Measurements from ENCODE around the gene ECSIT.

The ECSIT gene

DNA sequence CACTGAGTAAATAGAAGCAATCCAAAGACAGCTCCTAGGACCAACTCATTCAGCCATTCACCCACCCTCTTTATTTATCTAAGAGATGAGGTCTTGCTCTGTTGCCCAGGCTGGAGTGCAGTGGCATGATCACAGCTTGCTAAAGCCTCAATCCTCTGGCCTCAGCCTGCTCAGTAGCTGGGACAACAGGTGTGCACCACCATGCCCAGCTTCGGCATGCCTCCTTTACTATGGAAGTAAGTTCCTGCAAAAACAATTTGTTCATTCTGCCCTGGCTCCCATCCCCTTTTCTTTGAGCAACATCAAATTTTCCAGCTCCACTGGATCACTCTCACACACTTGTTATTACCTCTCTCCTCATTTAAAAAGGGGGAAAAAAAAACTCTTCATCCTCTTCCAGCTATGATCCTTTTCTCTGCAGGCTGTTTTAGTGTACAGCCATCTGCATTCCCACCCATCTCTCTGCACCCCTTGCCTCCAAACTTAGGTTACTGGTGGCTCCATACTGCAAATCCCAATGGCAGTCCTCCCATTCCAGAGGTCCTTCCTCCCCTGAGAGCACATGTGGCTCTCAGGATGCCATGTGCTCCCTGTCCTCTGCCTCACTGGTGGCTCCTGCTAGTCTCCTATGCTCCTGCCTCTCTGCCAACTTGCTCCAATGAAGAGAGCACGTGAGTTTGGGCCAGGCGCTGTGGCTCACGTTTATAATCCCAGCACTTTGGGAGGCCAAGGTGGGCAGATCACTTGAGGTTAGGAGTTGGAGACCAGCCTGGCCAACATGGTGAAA, 27.9 kb upstream of the ECSIT start:
- peaks cover 14% of the 10 kb centered on the region for H3K36me3 Mint-ChIP-seq (ENCODE audit: low read depth)
- peak overlapping the region; percentile 63 for H3K27ac Mint-ChIP-seq
- H3K4me1 Mint-ChIP-seq = peaks cover 48% of the 10 kb centered on the region
- ATAC-seq (no peak), DNase-seq (no peak)
- no peaks in the 10 kb centered on the region for H3K27me3 Mint-ChIP-seq
- H3K9me3 Mint-ChIP-seq = no peaks in the 10 kb centered on the region
- H3K4me3 Mint-ChIP-seq = peak overlapping the region; percentile 92

DNA sequence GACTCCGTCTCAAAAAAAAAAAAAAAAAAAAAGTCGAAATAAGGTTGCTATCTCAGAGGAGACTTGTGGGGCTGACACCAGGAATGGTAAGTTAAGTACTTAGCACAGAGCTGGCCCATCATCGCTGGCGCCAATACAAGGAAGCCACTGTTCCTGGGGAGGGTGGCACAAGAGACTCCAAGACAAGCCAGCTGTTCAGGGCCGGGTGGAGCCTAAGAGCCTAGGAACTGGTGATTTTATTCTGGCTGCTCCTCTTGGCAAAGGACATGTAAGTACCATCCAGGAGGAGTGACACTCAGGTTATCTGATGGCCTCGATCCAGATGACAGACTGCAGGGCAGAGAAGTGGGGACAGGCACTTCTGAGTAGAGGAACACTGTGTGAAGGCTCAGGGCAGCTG, 26.3 kb upstream of the ECSIT start:
- peaks cover 10% of the 10 kb centered on the region for H3K36me3 Mint-ChIP-seq (ENCODE audit: low read depth)
- H3K9me3 Mint-ChIP-seq = no peaks in the 10 kb centered on the region
- no peak overlapping the region for H3K4me3 Mint-ChIP-seq
- no peak for ATAC-seq
- peaks cover 39% of the 10 kb centered on the region for H3K4me1 Mint-ChIP-seq
- no peak for DNase-seq
- H3K27me3 Mint-ChIP-seq = no peaks in the 10 kb centered on the region
- peak overlapping the region; percentile 17 for H3K27ac Mint-ChIP-seq

DNA sequence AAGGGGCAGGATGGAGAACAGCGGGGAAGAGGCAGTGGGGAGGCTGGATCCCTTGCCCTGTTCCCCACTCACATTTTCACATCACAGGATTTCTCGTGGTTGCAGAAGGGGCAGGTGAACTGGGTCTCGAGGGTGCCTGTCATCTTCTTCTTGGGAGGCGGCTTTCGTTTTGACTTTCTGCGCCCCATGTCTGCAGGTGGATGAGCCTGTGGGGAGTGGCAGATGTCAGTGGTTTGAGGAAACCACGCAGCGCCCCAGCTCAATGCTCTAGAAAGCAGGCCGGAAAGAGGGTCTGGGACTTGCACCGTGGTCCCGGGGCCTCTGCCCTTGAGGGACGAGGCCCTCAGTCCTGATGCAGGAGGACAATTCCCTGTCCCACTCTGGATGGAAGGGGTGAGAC, 25.2 kb upstream of the ECSIT start:
- Mint-ChIP-seq H3K4me3 (no peak overlapping the region), H3K9me3 (no peaks in the 10 kb centered on the region), H3K27ac (peak overlapping the region; percentile 18), H3K36me3 (ENCODE audit: low read depth) (peaks cover 10% of the 10 kb centered on the region), H3K4me1 (peaks cover 33% of the 10 kb centered on the region), H3K27me3 (no peaks in the 10 kb centered on the region)
- no peak for ATAC-seq
- DNase-seq = no peak

DNA sequence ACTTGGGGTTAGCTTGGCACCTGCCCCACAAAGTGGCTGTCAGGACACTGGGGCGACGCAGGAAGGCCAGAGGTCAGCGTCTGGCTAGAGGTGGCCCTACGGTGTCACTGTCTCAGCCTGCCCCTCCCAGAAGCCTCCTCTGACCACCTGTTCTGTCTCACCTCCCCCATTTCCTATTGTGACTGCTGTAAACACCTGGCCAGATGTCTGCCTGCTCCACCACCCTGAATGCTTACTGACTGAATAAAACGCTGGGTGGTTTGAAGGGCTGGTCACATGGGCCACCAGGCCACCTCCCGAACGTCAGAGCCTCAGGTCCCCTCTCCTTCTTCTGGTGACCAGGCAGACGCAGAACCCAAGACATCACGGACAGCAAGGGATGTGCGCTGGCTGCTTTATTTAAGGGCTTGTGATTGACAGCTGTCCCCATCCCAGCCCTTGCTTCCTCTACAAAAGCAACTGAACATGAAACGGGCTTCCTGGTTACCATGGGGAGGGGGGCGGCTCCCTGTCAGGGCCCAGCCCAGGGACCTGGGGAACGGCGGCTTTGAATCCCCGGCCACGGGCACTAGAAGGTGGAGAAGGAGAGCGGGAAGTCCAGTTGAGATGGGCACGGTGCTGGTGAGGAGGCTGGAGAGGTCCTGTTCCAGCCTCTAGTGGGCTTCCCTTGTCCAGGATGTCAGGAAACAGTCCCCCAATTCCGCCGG, 23.9 kb upstream of the ECSIT start:
- Mint-ChIP-seq H3K4me3 (no peak overlapping the region), H3K36me3 (ENCODE audit: low read depth) (peaks cover 8% of the 10 kb centered on the region), H3K4me1 (peaks cover 25% of the 10 kb centered on the region), H3K27ac (no peak overlapping the region), H3K9me3 (no peaks in the 10 kb centered on the region), H3K27me3 (no peaks in the 10 kb centered on the region)
- no peak for DNase-seq
- no peak for ATAC-seq

DNA sequence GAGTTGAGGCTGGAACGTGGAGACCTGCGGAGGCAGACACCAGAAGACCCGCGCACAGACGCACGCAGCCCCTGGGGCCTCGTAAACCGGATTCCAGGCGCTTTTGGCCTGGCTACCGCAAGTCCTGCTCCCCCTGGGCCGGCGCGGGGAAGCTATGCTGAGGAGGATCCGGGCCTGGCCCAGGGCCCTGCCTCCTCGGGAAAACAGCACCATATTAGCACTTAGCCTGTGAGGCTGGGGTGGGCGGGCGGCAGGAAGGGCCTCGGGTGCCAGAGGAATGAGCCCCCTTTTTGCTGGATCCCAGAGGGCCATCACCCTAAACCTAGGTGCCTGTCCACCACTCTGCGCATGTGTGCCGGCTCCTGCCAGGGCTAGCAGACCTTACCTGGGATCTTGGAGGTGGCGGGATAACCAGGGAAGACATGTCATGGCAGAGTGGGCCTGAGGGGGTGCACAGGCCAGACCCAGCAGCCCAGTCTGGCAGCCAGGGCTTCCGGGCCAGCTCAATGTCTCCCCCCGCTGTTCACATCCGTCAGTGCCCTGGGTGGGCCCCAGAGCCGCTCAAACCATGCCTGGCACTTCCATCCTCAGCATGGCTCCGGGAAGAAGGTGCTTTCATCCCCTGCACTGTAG, 22.8 kb upstream of the ECSIT start:
- Mint-ChIP-seq H3K36me3 (ENCODE audit: low read depth) (peaks cover 8% of the 10 kb centered on the region), H3K27me3 (no peaks in the 10 kb centered on the region), H3K4me1 (peaks cover 16% of the 10 kb centered on the region), H3K9me3 (no peaks in the 10 kb centered on the region), H3K4me3 (no peak overlapping the region), H3K27ac (no peak overlapping the region)
- peak; percentile 39 for DNase-seq
- no peak for ATAC-seq

DNA sequence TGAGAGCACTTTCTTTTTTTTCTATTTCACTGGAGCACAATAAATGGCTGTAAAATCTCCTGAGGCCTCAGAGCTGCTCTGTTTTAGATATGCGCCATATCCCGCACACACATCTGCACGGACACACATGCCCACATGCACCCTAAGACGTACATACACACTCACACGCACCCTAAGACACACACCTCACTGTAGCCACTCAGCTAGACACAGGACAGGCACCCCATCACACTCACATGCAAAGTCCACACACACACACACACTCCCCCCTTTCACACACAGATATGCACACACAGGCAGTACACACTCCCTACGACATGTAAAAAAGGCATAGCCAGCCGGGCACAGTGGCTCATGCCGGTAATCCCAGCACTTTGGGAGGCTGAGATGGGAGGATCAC, 21.3 kb upstream of the ECSIT start:
- H3K4me1 Mint-ChIP-seq = peaks cover 7% of the 10 kb centered on the region
- H3K27me3 Mint-ChIP-seq = no peaks in the 10 kb centered on the region
- no peaks in the 10 kb centered on the region for H3K9me3 Mint-ChIP-seq
- H3K36me3 Mint-ChIP-seq (ENCODE audit: low read depth) = peaks cover 3% of the 10 kb centered on the region
- DNase-seq = no peak
- H3K4me3 Mint-ChIP-seq = no peak overlapping the region
- no peak for ATAC-seq
- no peak overlapping the region for H3K27ac Mint-ChIP-seq

DNA sequence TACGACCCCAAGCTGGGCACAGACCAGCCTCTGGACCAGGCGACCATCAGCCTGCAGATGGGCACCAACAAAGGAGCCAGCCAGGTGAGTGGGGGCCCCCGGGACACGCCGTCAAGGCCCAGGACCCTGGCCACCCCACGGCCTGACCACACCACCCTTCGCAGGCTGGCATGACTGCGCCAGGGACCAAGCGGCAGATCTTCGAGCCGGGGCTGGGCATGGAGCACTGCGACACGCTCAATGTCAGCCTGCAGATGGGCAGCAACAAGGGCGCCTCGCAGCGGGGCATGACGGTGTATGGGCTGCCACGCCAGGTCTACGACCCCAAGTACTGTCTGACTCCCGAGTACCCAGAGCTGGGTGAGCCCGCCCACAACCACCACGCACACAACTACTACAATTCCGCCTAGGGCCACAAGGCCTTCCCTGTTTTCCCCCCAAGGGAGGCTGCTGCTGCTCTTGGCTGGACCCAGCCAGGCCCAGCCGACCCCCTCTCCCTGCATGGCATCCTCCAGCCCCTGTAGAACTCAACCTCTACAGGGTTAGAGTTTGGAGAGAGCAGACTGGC, 20.5 kb upstream of the ECSIT start:
- no peak overlapping the region for H3K27ac Mint-ChIP-seq
- H3K9me3 Mint-ChIP-seq = no peaks in the 10 kb centered on the region
- ATAC-seq (no peak), DNase-seq (no peak)
- H3K36me3 Mint-ChIP-seq (ENCODE audit: low read depth) = peaks cover 3% of the 10 kb centered on the region
- peaks cover 2% of the 10 kb centered on the region for H3K27me3 Mint-ChIP-seq
- peaks cover 5% of the 10 kb centered on the region for H3K4me1 Mint-ChIP-seq
- H3K4me3 Mint-ChIP-seq = no peak overlapping the region

DNA sequence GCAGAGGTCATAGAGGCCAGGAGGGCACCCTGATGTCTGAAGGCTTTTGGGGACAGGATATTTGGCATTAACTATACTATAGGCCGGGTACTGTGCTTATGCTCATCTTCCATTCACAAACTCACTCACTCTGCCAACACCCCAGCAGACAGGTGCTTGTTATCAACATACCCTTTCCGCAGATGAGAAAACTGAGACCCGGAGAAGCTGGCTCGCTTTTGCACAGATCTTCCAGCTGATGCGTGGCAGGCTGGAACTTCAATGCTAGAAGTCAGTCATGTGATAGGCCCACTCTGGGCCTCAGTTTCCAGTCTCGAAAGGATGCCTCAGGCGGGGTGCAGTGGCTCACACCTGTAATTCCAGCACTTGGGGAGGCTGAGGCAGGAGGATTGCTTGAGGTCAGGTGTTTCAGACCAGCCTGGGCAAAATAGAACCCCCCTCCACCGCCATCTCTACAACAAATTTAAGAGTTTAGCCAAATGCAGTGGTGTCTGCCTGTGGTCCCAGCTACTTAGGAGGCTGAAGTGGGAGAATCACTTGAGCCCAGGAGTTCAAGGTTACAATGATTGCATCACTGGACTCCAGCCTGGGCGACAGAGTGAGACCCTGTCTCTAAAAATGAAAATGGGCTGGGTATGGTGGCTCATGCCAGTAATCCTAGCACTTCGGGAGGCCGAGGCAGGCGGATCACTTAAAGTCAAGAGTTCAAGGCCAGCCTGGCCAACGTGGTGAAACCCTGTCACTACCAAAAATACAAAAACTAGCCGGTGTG, 19.2 kb upstream of the ECSIT start:
- Mint-ChIP-seq H3K27me3 (peaks cover 2% of the 10 kb centered on the region), H3K9me3 (no peaks in the 10 kb centered on the region), H3K4me3 (no peak overlapping the region), H3K36me3 (ENCODE audit: low read depth) (no peaks in the 10 kb centered on the region), H3K27ac (no peak overlapping the region), H3K4me1 (no peaks in the 10 kb centered on the region)
- ATAC-seq (no peak), DNase-seq (no peak)

DNA sequence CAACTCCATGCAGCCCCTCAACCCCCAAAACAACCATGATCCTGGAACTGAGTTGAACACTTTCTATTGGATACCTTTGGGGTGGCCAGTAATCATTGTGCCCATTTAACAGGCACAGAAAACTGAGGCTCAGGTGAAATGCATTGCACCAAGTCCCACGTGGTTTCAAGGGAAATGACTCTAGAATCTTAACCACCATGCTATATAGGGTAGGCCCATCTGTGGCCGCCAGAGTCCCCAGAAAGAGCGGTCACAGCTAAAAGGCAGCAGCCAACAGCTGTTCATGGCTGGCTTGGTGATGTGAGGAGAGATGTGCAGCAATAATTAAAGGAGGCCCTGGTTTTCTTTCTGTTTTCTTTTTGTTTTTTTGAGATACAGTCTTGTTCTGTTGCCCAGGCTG, 12.3 kb upstream of the ECSIT start:
- peaks cover 28% of the 10 kb centered on the region for H3K27me3 Mint-ChIP-seq
- no peak overlapping the region for H3K27ac Mint-ChIP-seq
- H3K36me3 Mint-ChIP-seq (ENCODE audit: low read depth) = no peaks in the 10 kb centered on the region
- peaks cover 3% of the 10 kb centered on the region for H3K4me1 Mint-ChIP-seq
- no peaks in the 10 kb centered on the region for H3K9me3 Mint-ChIP-seq
- no peak for ATAC-seq
- H3K4me3 Mint-ChIP-seq = no peak overlapping the region
- DNase-seq = no peak

DNA sequence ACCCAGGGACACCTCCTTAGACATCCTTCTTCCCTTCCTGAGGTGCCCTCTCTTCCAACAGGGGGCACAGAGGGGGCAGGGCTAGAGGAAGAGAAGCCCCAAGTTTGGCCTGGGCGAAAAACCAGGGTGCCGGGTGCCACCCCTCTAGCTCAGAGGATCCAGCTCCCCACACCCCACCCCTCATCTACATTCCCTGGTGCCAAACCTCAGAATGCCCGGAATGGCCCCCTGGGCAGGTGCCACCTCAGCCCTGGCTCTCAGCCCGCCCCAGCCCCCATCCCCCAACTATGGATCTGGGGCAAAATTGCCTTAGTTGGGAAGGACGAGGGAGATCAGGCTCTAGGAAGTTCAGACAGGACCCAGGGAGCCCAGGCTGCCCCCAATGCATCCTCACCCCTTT, 11.7 kb upstream of the ECSIT start:
- no peak overlapping the region for H3K27ac Mint-ChIP-seq
- no peaks in the 10 kb centered on the region for H3K36me3 Mint-ChIP-seq (ENCODE audit: low read depth)
- no peaks in the 10 kb centered on the region for H3K9me3 Mint-ChIP-seq
- DNase-seq (no peak), ATAC-seq (no peak)
- H3K4me1 Mint-ChIP-seq = peaks cover 6% of the 10 kb centered on the region
- no peak overlapping the region for H3K4me3 Mint-ChIP-seq
- peaks cover 28% of the 10 kb centered on the region for H3K27me3 Mint-ChIP-seq

DNA sequence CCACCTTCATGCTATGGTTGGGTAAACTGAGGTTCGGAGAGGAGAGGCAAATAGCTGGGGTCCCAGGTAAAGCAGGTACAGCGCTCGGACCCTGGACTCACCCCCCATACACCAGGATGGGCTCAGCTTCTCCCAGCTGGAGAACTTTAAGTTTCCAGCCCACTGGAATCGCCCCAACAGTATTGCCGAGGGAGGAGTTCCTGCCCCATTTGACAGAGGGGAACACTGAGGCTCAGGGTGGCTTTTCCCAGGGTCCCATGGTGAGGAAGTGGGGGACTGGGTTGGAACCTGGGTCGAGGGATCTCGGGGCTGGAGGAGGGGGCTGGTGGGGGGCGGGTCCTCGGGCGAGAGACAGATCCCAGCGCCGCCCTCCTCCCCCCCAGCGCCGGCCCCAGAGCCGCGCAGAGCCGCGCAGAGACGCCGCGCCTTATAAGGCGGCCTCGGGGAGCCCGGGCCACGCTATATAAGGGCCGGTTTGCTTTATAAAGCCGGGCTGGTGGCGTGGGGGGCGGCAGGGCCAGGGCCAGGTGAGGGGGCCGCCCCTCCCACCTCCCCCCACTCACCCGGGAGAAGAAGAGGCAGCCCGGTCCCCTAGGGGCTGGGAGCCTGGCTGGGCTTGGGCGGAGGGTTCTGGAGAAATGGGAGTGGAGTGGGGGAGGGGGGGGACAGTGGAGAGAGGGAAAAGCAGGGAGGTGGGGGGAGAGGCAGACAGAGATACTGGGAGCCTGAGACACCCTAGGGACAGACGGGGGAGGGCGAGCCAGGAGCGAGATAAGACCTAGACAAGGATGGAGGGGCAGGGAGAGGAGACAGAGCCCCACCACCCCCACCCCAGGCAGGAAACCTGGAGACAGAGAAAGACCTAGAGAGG, 10.8 kb upstream of the ECSIT start:
- DNase-seq (no peak), ATAC-seq (no peak)
- peaks cover 10% of the 10 kb centered on the region for H3K4me1 Mint-ChIP-seq
- no peak overlapping the region for H3K4me3 Mint-ChIP-seq
- no peaks in the 10 kb centered on the region for H3K9me3 Mint-ChIP-seq
- no peaks in the 10 kb centered on the region for H3K36me3 Mint-ChIP-seq (ENCODE audit: low read depth)
- H3K27me3 Mint-ChIP-seq = peaks cover 28% of the 10 kb centered on the region
- no peak overlapping the region for H3K27ac Mint-ChIP-seq

DNA sequence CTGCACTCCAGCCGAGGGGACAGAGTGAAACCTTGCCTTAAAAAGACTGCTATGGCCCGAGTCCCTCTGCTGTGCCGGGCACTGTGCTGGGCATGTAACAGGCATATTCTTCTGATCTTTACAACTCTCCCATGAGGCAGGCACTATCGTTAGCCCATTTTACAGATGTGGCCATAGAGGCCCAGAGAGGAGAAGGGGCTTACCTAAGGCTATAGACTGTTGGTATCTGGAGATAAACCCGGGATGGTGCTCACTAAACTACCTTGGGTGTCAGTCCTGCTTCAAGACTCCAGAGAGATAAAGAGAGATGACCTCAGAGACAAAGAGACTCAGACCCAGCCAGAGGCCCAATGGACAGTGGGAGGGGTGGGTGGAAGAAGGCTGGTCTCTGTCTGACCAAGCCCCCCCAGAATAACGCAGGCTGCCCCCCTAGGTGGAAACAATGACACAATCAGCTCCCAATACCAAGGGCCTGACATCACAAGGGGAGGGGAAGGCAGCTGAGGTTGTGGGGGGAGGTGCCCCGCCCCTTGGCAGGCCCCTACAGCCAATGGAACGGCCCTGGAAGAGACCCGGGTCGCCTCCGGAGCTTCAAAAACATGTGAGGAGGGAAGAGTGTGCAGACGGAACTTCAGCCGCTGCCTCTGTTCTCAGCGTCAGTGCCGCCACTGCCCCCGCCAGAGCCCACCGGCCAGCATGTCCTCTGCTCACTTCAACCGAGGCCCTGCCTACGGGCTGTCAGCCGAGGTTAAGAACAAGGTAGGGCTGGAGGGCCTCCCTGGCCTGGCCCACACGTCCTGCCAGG, 9.5 kb upstream of the ECSIT start, which contains the start of gene CNN1:
TSS of gene CNN1 (plus strand) at position 620 of the 805 bp plus-strand sequence. CDS start at position 697, 77 bp downstream.
- H3K36me3 Mint-ChIP-seq (ENCODE audit: low read depth) = no peaks in the 10 kb centered on the region
- H3K4me1 Mint-ChIP-seq = peaks cover 13% of the 10 kb centered on the region
- H3K27me3 Mint-ChIP-seq = peaks cover 30% of the 10 kb centered on the region
- no peaks in the 10 kb centered on the region for H3K9me3 Mint-ChIP-seq
- ATAC-seq (no peak), DNase-seq (no peak)
- H3K4me3 Mint-ChIP-seq = no peak within 1 kb of the TSS
- no peak within 1 kb of the TSS for H3K27ac Mint-ChIP-seq
